GM18873 (cell line): ENCODE measurements around the gene AQR.
"Not testable (repeated sequence)": the region's sequence is repeated elsewhere in the genome, so short reads cannot be mapped to it uniquely, and the experiment has no call there.

Experiments used
- ATAC-seq: cut with Tn5 transposase; IDR thresholded peaks from one replicate; pipeline ENCODE4 v1.9.1; 2021; ENCODE audit warnings: mild to moderate bottlenecking, moderate library complexity, moderate number of reproducible peaks; ENCODE audit not compliant: unreplicated experiment, low FRiP score

AQR gene

GRCh38 chr15:34821831-34822230 lies 147.7 kb downstream of the AQR start:
- no peak for ATAC-seq

- ATAC-seq = no peak
These were observed 149.4 kb downstream of the AQR start for GRCh38 chr15:34820110-34820509.

- ATAC-seq = no peak
These were observed 151.0 kb downstream of the AQR start for GRCh38 chr15:34818526-34818925.

- ATAC-seq = no peak
These were observed 153.7 kb downstream of the AQR start for GRCh38 chr15:34815836-34816235.

GRCh38 chr15:34813446-34814190 lies 155.9 kb downstream of the AQR start:
- no peak for ATAC-seq

- not testable (repeated sequence) for ATAC-seq
These were observed 156.6 kb downstream of the AQR start for GRCh38 chr15:34812868-34813365.

- ATAC-seq = no peak
These were observed 157.2 kb downstream of the AQR start for GRCh38 chr15:34812369-34812768.

- ATAC-seq = no peak
These were observed 159.0 kb downstream of the AQR start for GRCh38 chr15:34810443-34811129.

GRCh38 chr15:34809186-34809585 lies 160.4 kb downstream of the AQR start:
- ATAC-seq = no peak

- ATAC-seq = no peak
These were observed 161.5 kb downstream of the AQR start for GRCh38 chr15:34808016-34808415.

- ATAC-seq = not testable (repeated sequence)
These were observed 162.3 kb downstream of the AQR start for GRCh38 chr15:34807241-34807640.

GRCh38 chr15:34804776-34805175 lies 164.8 kb downstream of the AQR start:
- ATAC-seq = no peak

- ATAC-seq = no peak
These were observed 165.4 kb downstream of the AQR start for GRCh38 chr15:34804113-34804512.

- no peak for ATAC-seq
These were observed 166.5 kb downstream of the AQR start for GRCh38 chr15:34802803-34803750.

- no peak for ATAC-seq
These were observed 167.2 kb downstream of the AQR start for GRCh38 chr15:34802371-34802770.
